IMR-90 (cell line): Measurements from ENCODE around the gene TBC1D3B. TPM values are rescaled to one million over a fixed set of nuclear protein-coding genes. Genes with fewer than 3 reads are reported as not detected.

Experiments used
- ATAC-seq: fragments of 200-7000 bp; cut with Tn5 transposase; 2 replicates; pipeline ENCODE4 v1.9.1; 2020; ENCODE audit warnings: low read depth, mild to moderate bottlenecking, moderate library complexity
- BruUV-seq: library from RNA; stranded (reverse); fragments of 400-500 nt; replicated peaks from 2 replicates; lab custom pipeline; 2021; lab: Mats Ljungman, UMichigan
- CTCF ChIA-PET: fragments of 300-600 bp; formaldehyde crosslinking; extraction: SDS; loops from one replicate; lab custom pipeline; 2021; ENCODE audit warnings: antibody characterized with exemption; lab: Yijun Ruan, JAX
- POLR2A ChIA-PET: fragments of 300-600 bp; sonication (Branson Sonifier 250); formaldehyde crosslinking; loops from one replicate; lab custom pipeline; 2022; ENCODE audit warnings: antibody characterized with exemption; ENCODE audit not compliant: unreplicated experiment; lab: Charles Lee
- DNase-seq: peaks from one replicate; pipeline ENCODE4 v3.0.0; 2013
- H2AFZ ChIP-seq: replicated peaks from 2 replicates; pipeline ENCODE3; 2013; ENCODE audit warnings: low read length, mild to moderate bottlenecking; ENCODE audit not compliant: poor library complexity
- H2AK5ac ChIP-seq: 2 replicates; pipeline ENCODE4 v1.6.1; 2013; ENCODE audit warnings: low read depth, low read length, inconsistent platforms
- H2AK9ac ChIP-seq: replicated peaks from 2 replicates; pipeline ENCODE3; 2013; ENCODE audit warnings: mild to moderate bottlenecking, low read depth, low read length, moderate library complexity; ENCODE audit not compliant: poor library complexity
- H2BK120ac ChIP-seq: 2 replicates; pipeline ENCODE4 v1.6.1; 2013; ENCODE audit warnings: low read depth, low read length, inconsistent platforms
- H2BK15ac ChIP-seq: 3 replicates; pipeline ENCODE4 v1.6.1; 2013; ENCODE audit warnings: low read depth, low read length, inconsistent platforms
- H2BK20ac ChIP-seq: 2 replicates; pipeline ENCODE4 v1.6.1; 2013; ENCODE audit warnings: low read depth, mild to moderate bottlenecking, inconsistent platforms, low read length, moderate library complexity
- H2BK5ac ChIP-seq: 2 replicates; pipeline ENCODE4 v1.6.1; 2013; ENCODE audit warnings: mild to moderate bottlenecking, low read depth, low read length, inconsistent platforms; ENCODE audit not compliant: poor library complexity, severe bottlenecking
- H3K14ac ChIP-seq: replicated peaks from 2 replicates; pipeline ENCODE4 v1.6.1; 2013; ENCODE audit warnings: low read depth, low read length, inconsistent platforms
- H3K18ac ChIP-seq: 2 replicates; pipeline ENCODE4 v1.6.1; 2013; ENCODE audit warnings: low read depth, low read length, control low read depth
- H3K23ac ChIP-seq: 2 replicates; pipeline ENCODE4 v1.6.1; 2013; ENCODE audit warnings: low read depth, low read length, inconsistent platforms
- H3K27ac ChIP-seq: 2 replicates; pipeline ENCODE4 v1.5.1; 2013; ENCODE audit warnings: mild to moderate bottlenecking, control low read depth, low read length; ENCODE audit not compliant: insufficient read depth
- H3K27me3 ChIP-seq: 2 replicates; pipeline ENCODE4 v1.6.1; 2013; ENCODE audit warnings: low read length; ENCODE audit not compliant: control insufficient read depth, insufficient read depth
- H3K36me3 ChIP-seq: 2 replicates; pipeline ENCODE4 v1.6.1; 2013; ENCODE audit warnings: low read length, mixed read lengths; ENCODE audit not compliant: control insufficient read depth, insufficient read depth
- H3K4ac ChIP-seq: 2 replicates; pipeline ENCODE4 v1.6.1; 2013; ENCODE audit warnings: low read depth, low read length, inconsistent platforms
- H3K4me1 ChIP-seq: 2 replicates; pipeline ENCODE4 v1.6.1; 2013; ENCODE audit warnings: low read length, mixed read lengths; ENCODE audit not compliant: control insufficient read depth, insufficient read depth
- H3K4me2 ChIP-seq: 2 replicates; pipeline ENCODE4 v1.6.1; 2013; ENCODE audit warnings: low read depth, mild to moderate bottlenecking, control low read depth, low read length, moderate library complexity
- H3K4me3 ChIP-seq: 2 replicates; pipeline ENCODE4 v1.5.1; 2013; ENCODE audit warnings: low read depth, mild to moderate bottlenecking, control low read depth, low read length, moderate library complexity; ENCODE audit not compliant: insufficient read depth
- H3K56ac ChIP-seq: 2 replicates; pipeline ENCODE4 v1.6.1; 2013; ENCODE audit warnings: low read length, inconsistent platforms; ENCODE audit not compliant: insufficient read depth; ENCODE audit errors: extremely low read depth
- H3K79me1 ChIP-seq, 2 experiments: 2 replicates each; pipeline ENCODE4 v1.6.1; 2013; ENCODE audit warnings: low read length in 2 of 2, inconsistent platforms in 1 of 2, low read depth in 1 of 2
- H3K9ac ChIP-seq: 2 replicates; pipeline ENCODE4 v1.6.1; 2013; ENCODE audit warnings: low read depth, low read length, control low read depth
- H3K9me1 ChIP-seq: 2 replicates; pipeline ENCODE4 v1.6.1; 2013; ENCODE audit warnings: low read length, inconsistent platforms; ENCODE audit not compliant: insufficient read depth
- H3K9me3 ChIP-seq: 2 replicates; pipeline ENCODE4 v1.6.1; 2013; ENCODE audit warnings: low read length; ENCODE audit not compliant: control insufficient read depth, insufficient read depth
- H4K20me1 ChIP-seq: 2 replicates; pipeline ENCODE4 v1.6.1; 2013; ENCODE audit warnings: low read length, inconsistent platforms; ENCODE audit not compliant: insufficient read depth
- H4K5ac ChIP-seq: 2 replicates; pipeline ENCODE4 v1.6.1; 2013; ENCODE audit warnings: mild to moderate bottlenecking, low read depth, low read length, control low read depth
- H4K8ac ChIP-seq, 2 experiments: 2 replicates each; pipeline ENCODE4 v1.6.1; 2013; ENCODE audit warnings: low read depth in 2 of 2, low read length in 2 of 2, control low read depth in 1 of 2, inconsistent platforms in 1 of 2
- H4K91ac ChIP-seq: 2 replicates; pipeline ENCODE4 v1.6.1; 2013; ENCODE audit warnings: low read depth, low read length, inconsistent platforms; ENCODE audit not compliant: insufficient read depth
- CEBPB ChIP-seq: IDR thresholded peaks from 2 replicates; pipeline ENCODE4 v1.6.1; 2012; ENCODE audit warnings: low read depth, low read length, improper control_type of control experiment
- CTCF ChIP-seq: conservative IDR thresholded peaks from 2 replicates; pipeline ENCODE4 v1.5.1; 2012; ENCODE audit warnings: mild to moderate bottlenecking, low read depth, low read length, improper control_type of control experiment
- FOS ChIP-seq: fragments of 150-350 bp; IDR thresholded peaks from 2 replicates; pipeline ENCODE4 v1.6.1; 2016; ENCODE audit warnings: low read depth, low read length
- MXI1 ChIP-seq: IDR thresholded peaks from 2 replicates; pipeline ENCODE4 v1.6.1; 2012; ENCODE audit warnings: low read depth, mild to moderate bottlenecking, low read length, moderate library complexity, borderline replicate concordance
- RCOR1 ChIP-seq: IDR thresholded peaks from 2 replicates; pipeline ENCODE4 v1.6.1; 2012; ENCODE audit warnings: mild to moderate bottlenecking, low read length, improper control_type of control experiment; ENCODE audit not compliant: insufficient replicate concordance
- RFX5 ChIP-seq: IDR thresholded peaks from 2 replicates; pipeline ENCODE4 v1.8.0; 2012; ENCODE audit warnings: low read depth, mild to moderate bottlenecking, low read length, moderate library complexity
- WGBS, 2 experiments: methylation state at CpG; one replicate each; pipeline versions ENCODE4 v1.1.5 to v1.1.7; 2013; ENCODE audit warnings: missing lambda C conversion rate in 2 of 2; ENCODE audit not compliant: insufficient read length in 1 of 2; ENCODE audit errors: extremely low coverage in 2 of 2; 5-methylcytosine and 5-hydroxymethylcytosine counted together
- dilution Hi-C: fragments of 300-500 bp; cut with HindIII; formaldehyde crosslinking; loops from one replicate; pipeline ENCODE4 v1.14.3; 2018; ENCODE audit warnings: low sequenced_read_pairs; ENCODE audit not compliant: unreplicated experiment
- in situ Hi-C: fragments of 300-500 bp; cut with MboI; formaldehyde crosslinking; loops from 3 replicates; pipeline ENCODE4 v1.14.3; 2019; ENCODE audit warnings: low sequenced_read_pairs, inconsistent platforms, mixed read lengths
- intact Hi-C: fragments of 100-400 bp; cut with micrococcal nuclease; formaldehyde crosslinking; loops from 2 replicates; pipeline ENCODE4 v1.10.0; 2022
- polyA plus RNA-seq, 3 experiments: library from polyadenylated mRNA; depleted of rRNA; stranded (reverse); fragments of >200 nt; gene quantifications; 2 replicates each; pipeline ENCODE4 v1.2.3, GENCODE V29; 2012; ENCODE audit warnings: low replicate concordance in 1 of 3
- total RNA-seq: library from RNA; depleted of rRNA; stranded (reverse); fragments of >200 nt; gene quantifications from 2 replicates; pipeline ENCODE4 v1.2.3, GENCODE V29; 2012

TBC1D3B gene
- total and polyA plus RNA-seq, 2 of the 4 experiments (the other 2 are of a cell fraction): 0.94 TPM; not detected in 1

GRCh38 chr17:36147601-36148000, 28.8 kb downstream of the TBC1D3B start:
- Histone ChIP-seq H3K36me3 (no peaks in the 10 kb centered on the region), H4K8ac (no peak overlapping the region), H3K4me1 (no peaks in the 10 kb centered on the region), H4K91ac (no peak overlapping the region), H3K14ac (no peak overlapping the region), H3K9ac (no peak overlapping the region), H3K23ac (no peak overlapping the region), H3K9me3 (no peaks in the 10 kb centered on the region), H3K4me3 (no peak overlapping the region), H3K79me1 (no peaks in the 10 kb centered on the region), H3K27ac (no peak overlapping the region), H2AFZ (no peak overlapping the region), H2BK120ac (no peak overlapping the region), H3K4ac (no peak overlapping the region), H3K9me1 (no peaks in the 10 kb centered on the region), H2AK5ac (no peak overlapping the region), H2BK20ac (no peak overlapping the region), H3K18ac (no peak overlapping the region), H4K20me1 (no peaks in the 10 kb centered on the region), H3K4me2 (no peak overlapping the region), H2AK9ac (peak overlapping the region; percentile 17), H3K56ac (no peak overlapping the region), H4K5ac (no peak overlapping the region), H3K27me3 (peaks cover 1% of the 10 kb centered on the region), H2BK15ac (no peak overlapping the region), H2BK5ac (no peak overlapping the region)
- no peak for ATAC-seq
- dilution Hi-C loops: no loop called here
- no peak for DNase-seq
- no CpG with 5 or more reads among the region's 3 CpGs for WGBS, 2 experiments
- BruUV-seq: no TSS peak
- ChIA-PET CTCF (interaction anchor here (0.8 to 2.5 kb wide), 6 partner anchors 28 to 315 kb away, joined by 3 to 14 read pairs (median 4); no protein-coding TSS in a partner anchor), POLR2A (no interaction called here)
- TF ChIP-seq RFX5: no peak
- TF ChIP-seq CTCF: no peak
- no peak for TF ChIP-seq FOS
- no peak for TF ChIP-seq RCOR1
- no peak for TF ChIP-seq CEBPB
- no peak for TF ChIP-seq MXI1
- intact Hi-C loops: loop anchor here (5.0 to 10.0 kb wide), 2 partner anchors 55 to 83 kb away; partner anchors contain the start of gene CCL18
- in situ Hi-C loops: loop anchor here (5.0 kb wide), 1 partner anchor 175 kb away; no protein-coding TSS in a partner anchor
